NK-92 (cell line): Measurements from ENCODE around the gene EFNA5.

ENCODE experiments used
- DNase-seq: peaks from one replicate; lab custom pipeline; 2025; ENCODE audit not compliant: unreplicated experiment; lab: John Stamatoyannopoulos, UW

EFNA5 gene

DNA sequence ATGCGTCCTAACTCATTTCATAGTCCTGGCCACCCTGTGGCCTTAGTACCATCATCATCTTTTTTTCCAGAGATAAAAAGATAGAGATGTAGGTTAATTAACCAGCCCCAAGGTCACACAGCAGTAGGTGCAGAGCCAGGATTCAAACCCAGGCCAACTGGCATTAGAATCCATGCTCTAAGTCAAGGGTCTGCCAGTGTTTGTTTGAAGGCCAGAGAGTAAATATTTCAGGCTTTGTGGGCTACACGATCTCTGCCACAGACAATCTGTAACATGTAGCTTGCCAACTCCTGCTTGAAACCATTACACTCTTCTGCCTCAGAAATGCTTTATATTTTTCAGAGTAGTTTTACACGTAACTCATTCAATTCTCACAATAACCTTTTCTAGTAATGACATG is 119.6 kb downstream of the EFNA5 start:
- no peak for DNase-seq

DNA sequence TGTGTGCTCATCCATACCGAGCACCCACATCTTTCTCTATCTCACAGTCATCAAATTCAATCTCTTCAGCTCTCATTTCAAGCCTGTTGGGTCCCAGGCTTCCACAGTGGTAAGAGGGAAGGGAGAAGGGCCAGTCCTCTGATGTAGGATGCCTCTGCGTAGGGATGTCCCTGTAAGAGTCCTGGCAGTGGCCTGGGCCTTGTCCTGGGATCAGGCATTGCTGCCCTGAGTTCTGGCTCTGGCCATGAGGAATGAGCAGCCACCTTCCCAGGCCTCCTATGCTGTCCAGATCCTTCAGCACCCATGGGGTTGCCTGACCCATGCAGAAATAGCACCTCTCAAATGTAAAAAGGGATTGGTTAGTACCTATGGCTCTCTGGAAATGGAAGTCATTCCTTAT is 121.2 kb downstream of the EFNA5 start:
- no peak for DNase-seq

DNA sequence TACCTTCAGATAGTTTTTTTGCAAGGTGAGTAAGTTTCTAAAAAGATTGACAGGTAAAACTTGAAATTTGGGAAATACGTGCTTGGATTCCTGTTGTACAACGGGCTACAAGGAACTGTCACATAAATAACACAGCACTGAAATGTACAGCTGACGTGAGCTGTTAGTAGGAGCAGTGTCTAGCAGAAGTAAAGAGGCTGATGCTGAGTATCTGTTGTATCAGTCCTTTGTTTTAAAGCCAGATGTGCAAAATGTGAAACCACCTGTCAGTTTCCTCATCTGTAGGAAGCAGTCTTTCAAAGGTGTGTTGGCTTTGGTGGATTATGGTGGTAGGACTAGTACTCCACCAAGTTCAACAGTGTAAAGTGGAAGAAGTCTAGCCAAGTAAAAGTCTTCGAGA is 122.3 kb downstream of the EFNA5 start:
- no peak for DNase-seq

DNA sequence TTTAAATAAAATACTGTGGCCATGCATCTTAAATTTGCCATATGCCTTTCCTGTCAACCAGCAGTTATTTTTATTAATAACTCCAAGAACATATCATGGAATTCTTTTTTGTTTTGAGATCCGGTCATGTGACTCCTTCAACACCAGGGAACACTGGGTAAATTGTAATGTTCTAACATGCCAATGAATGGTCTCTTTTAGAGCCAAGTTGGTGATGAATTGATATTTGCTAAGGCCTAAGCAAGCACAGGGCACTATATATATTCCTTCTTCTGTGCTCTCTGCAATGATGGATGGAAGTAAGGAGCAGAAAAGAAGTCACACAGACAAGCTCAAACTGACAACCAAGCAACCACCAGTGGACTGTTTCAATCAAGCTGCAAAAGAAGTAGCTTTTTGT is 124.0 kb downstream of the EFNA5 start:
- DNase-seq, result no peak

DNA sequence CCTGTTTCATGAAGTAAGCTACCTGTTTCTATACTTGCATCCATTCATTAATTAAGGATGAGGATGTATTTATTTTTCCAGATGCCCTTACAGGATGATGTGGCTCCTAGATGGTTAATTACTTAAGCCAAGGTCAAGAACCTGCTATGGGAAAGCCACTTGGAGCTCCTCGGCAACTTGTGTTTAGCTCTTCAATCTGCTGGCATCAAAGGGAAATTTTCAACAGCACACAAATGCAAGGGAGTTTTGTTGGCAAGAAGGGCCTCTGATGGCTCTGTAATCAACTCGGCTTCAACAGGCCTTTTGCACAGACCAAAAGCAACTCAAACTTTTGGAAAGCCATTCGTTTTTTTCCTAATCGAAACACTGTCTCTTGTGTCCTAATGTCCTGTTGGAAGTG is 125.3 kb downstream of the EFNA5 start:
- no peak for DNase-seq

DNA sequence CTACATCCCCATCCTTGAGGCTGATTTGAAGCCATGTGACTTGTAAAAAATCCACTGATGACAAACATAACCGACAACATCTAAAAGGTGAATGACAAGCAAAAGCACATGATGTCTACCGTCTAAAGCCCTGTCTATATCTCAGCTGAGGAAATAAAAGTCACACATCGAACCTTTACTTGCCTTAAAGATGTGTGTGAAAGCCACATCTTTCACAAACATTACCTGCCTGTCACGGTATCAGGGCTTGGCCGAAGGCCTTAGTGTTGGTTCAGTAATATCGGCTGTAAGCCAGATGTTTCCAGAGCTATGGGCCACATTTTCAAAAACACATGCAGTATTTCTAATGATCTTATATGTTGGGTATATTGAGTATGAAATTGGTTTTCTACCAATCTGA is 125.8 kb downstream of the EFNA5 start:
- DNase-seq, result no peak

DNA sequence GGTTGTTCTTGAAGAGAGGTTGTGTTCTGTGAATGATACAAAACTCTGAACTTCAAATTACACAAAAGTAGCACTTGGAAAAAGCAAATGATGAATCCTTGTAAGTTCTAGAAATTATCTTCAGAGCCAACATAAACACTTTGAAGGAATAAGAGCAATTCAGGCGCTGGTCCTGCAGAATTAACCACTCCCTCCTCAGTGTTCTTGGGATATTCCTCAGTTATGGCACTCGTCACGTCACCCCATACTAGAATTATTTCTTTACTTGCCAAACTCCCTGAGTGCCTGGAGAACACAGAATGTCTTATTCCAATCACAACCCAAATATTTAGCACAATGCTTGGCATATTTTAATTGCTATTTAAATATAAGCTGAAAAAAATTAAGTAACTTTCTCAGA is 126.3 kb downstream of the EFNA5 start:
- no peak for DNase-seq

DNA sequence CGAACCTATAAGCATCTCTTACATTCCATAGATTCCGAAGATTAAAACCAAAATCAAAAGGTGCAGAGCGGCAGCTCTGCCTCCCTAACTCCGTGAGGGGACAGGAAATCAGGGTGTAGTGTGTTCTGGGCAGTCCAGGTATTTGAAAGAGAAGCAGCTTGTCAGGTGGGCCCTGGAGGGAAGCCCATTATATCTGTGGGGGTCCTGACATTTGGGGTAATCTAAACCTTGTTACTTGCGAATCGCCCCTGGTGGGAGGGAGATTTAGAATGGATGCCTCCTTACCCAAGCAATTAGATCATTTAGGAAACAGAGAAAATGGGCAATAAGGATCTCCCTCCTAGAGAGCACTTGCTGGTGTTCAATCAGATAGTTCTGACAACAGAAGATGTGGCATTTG is 126.9 kb downstream of the EFNA5 start:
- no peak for DNase-seq

DNA sequence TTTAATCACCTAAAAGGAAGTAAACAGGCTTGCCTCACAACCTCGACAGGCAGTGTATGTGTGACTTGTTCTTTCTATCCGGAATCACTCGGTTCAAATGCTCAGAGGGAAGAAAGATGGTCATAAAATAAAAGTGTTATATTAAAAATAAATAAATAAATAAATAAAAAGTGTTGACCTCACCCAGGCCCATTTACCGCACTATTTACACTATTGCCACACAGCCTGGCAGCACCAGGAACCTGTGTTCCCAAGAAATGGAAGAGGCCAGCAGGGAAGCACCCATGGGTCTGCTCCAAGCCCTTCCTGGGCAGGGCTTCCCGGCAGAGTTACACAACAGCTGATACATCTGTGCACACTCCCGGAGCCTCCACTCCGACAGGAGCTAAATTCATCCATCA is 127.9 kb downstream of the EFNA5 start:
- DNase-seq, result no peak

DNA sequence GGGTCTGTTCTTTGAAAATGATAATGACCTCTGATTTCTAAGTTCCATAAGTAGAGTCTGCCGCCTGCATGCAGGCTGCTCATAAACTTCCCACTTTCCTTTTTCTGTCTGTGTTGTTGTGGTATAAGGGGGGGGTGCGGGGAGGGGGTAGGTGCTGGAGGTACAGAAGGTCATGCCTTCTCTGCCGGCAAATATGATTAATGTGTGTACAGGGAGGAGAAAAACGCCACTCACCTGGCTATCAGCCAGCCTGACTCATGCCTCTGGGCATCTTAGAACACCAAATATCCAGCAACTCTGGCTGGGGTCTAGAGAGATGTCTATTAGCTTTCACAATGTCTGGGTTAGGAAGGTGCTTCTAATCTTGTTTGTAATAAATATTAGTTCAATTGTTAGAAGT is 128.3 kb downstream of the EFNA5 start:
- DNase-seq, result no peak

DNA sequence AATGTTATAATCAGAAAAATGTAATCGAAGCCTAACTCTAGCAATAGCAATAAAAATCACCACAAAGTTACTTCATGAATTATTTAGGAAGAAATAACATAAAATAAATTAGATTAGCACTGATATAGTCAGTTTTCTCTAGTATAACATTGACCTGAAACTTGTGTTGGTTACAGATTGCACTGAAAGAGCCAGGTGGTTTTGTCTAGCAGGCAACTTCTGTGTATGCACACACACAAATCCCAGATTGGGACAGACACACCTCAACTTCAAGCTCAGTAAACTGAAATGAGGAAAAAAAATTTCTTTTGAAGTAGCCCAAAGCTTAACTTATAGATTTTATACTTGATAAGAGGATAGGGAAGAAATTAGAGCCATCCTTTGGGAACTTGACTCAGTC is 129.3 kb downstream of the EFNA5 start:
- no peak for DNase-seq

DNA sequence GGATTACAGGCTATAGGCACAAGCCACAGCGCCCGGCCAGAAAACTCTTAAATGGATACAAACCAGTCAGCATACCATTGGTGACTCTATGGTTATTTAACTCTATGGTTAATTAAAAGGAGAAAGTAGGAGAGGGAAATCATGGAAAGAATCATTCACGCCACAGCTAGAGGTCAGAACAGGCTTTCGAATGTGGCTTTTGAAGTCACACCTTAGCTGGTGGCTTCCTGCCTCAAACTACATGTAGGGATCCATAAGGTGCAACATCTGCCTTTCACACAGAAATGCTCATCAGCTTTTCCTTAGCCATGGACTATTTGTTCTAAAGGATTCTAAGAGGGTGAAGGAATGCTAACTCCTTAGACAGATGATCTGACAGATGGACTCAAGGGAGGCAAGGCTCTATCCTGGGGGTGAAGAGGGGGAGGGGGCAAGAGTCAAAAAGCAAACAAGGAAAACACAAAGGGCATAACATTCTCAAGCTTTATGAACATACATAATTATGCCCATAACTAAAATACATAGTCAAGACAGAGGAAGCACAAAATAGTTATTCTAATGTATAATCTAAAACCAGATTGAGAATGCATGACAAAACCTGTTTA is 130.9 kb downstream of the EFNA5 start:
- DNase-seq, result no peak

DNA sequence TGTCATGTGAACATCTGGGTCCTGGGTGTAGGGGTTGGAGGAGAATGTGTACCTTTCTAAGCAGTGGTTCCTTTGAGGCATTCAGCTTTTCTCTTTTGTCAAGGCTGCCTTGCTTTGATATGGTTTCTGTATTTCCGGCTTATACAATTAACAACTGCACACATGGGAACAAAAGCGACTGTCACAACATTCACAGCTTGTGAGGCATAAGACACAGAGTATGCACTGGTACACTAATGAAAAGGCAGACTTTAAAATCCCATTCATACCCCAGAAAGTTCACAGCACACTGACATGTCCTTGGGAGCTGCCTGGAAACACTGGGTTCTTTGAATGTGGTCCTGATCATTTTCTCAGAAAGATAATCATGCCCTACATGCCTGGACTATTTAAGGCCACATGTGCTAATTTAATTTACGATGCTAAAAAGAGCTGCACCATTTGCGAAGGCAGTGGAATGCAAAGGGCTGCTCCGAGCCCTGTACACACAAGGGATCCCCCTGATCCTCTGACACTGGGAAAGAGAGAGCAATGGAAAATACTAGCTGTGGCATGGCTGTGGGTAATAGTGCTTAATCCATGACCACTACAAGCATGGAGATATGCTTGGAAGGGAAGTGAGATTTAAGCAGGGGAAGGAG is 131.8 kb downstream of the EFNA5 start:
- DNase-seq, result no peak

DNA sequence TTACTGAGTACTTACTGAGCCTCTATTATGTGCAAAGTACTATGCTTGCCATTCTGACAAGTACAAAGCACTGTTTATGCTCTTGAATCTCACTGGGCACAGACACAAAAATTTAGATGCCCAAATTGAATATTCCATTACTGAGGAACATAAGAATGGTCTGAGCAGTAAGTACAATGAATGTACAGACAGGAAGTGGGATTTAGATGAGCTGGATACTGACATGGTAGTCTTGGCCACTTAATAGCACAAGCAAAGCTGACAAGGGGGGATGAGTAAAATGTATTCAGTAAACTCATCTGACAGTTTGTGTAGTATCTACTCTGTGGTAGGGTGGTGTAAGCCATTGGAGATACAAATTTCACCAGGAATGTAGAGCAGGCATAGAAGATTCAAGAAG is 132.4 kb downstream of the EFNA5 start:
- no peak for DNase-seq

DNA sequence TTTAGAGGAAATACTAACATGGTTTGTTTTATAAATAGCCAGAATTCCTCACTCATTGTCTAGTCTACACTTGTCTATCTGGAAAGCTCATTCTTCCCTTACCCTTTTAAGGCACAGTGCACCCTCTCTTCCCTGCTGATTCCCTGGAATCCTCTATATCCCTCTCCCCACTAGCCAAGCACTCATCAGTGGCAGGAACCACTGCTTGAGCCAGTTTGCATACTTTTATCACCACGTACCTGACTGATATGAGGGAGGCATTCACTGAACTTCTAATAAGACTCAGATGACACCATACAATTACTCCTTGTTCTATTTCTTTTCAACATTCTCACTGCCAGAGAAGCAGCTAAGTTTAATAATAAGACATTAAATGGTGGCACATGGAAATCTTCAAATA is 134.9 kb downstream of the EFNA5 start:
- no peak for DNase-seq

DNA sequence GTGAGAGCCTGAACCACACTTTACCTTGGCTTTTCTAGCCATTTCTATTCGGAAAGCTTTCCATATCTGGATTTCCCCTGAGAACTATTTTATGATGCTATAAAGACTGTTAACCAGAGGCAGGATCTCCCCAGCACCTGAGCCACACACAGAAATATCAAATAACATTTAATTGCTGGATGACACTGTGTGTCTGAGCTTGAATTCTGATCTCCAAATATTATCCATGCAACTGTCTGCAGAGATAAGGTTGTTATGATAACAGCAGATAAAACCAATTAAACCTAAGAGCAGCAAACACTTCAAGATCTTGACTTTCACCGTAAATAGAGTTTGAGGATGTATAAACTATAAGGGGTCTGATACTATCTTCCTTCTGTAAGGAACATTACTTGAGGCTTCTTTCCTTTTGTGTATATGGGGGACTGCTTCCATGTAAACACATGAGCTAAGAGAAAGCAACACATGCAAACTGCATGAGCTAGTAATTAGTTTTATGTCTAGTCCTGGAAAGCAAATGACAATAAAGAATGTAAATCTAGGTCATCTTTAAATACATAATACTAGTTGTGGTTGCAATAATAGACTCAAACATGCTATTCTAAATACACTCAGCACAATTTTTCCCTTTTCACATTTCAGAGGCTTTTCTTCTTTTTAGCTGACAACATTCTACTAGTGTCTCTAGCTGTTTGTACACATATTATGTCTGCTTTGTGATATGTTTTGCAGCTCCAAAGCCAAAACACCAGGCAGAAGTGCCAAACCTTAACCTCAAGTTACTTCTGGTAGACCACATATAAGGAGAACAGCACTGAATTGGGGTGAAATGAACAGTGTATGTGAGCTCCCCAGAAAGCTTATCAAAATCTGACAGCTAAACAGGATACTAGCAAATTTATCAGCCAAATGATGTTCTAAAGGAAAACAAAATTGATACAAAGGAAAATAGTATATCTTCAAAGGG is 136.5 kb downstream of the EFNA5 start:
- DNase-seq, result no peak

DNA sequence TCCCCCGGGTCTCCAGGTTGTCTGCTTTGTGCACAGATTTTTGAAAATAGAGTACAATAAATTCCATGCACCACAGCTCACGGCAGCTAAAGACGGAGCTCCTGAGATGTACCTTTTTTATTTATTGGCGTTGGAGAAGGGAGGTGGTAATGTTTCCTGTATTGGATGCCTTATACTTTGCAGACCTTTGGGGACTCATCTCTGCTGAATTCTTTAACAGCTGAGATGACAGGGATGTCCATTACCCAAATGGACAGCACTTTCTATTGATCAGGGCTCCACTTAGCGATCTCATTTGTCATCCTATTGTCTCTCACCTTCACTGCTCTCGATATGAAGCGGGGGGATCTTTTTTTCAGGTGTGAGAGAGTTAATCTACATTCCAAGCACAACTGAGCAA is 137.8 kb downstream of the EFNA5 start:
- DNase-seq, result no peak

DNA sequence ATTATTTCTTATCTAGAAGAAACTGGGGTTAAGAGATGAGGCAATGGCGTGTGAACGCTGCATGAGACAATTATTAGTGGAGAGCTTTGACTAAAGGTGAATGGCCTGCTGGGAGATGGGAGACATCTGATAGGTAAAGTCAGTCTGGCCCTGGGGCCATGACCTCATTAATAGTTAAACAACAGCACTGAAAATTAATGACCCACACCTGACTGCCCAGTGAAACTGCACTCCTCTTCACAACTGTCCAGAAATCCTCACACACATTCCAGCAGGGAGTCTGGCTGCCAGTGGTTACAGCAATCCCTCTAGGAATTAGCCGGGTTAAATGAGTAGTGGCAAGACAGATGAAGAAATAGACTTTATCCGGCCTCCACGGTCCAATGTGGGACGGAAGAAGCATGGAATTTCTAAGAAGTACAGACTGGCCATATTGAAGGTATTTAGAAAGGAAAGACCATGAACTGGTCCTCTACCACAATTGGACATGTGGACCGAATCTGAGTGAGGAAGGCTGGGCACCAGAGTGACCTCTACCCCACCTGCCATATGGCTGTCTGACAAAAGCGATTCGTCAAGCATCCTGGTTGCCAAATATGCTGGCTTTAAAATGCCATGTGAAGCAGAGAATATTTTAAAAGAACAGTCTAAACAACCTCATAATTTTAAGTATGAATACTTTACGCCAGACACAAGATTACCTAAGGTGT is 138.4 kb downstream of the EFNA5 start:
- DNase-seq, result no peak

DNA sequence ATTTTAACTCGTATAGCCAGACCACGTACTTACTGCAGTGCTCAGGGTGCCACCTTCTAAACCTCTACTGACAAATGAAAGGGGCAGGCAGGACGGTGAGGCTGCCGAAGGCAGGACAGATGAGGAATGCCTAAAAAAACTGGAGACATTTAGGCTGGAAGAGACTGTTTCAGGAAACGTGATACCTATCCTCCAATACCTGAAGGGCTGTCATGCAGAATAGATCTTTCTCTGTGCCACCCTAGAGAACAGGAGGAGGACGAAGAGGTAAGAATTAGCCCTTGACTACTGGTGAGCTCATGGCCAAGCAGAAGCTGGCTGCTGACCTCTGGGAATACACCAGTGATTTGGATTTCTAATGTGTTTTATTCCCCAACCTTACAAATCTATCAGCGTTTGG is 139.4 kb downstream of the EFNA5 start:
- DNase-seq, result no peak

DNA sequence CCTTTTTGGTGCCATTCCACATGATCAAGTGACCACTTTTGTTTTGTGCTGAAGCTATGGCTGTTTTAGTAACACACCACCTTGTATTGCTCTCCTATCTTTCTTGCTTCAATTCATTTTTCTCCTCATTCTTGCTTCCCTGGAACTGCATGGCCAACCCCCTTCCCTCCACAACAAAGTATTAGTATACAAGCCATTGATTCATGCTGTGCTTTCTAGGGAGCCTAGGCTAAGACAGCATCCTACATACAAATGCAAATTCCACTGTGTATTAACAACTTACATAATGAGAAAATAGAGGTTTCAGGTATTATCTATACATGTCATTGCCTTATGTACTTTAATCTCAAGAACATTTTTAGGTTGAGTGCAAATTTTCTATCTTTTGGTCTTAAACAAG is 141.1 kb downstream of the EFNA5 start:
- no peak for DNase-seq

DNA sequence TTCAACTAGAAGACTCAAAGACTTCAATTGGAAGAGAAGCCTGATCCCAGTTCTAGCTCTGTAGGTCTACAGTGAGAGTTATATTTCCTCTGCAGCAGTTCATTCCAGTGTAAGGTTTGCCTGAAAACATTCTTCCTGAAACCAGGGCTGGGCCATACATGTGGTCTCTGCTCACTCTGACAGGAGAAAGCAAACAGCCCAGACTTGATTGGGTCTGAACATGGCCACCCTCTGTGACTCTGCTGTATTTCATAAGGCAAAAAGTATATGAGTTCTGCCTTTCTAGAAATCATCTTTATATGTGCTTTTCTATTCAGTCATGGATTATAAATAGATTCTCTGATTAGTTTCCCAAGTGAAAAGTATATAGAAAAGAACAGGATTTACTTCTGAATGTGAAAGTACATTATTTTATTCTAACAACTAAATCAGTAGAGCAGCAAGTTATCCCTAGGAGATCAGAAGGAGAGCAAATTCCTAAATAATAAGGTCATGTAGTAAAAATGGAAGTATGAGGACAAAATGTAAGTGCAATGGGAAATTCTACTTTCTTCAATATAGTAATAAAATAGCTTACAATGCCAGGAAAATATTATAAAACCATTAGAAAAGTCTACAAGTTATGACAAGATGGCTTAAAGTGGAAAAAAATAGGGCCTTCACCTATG is 144.3 kb downstream of the EFNA5 start:
- DNase-seq, result no peak
